ENCODE measurements around the gene ANXA2. TPM values are rescaled to one million over a fixed set of nuclear protein-coding genes. Genes with fewer than 3 reads are reported as not detected.

Gene ANXA2
- total and polyA plus RNA-seq, 10 of the 15 experiments (the other 5 are each of a cell fraction or from before 2014, with no cell fraction given): 135 to 540 (median 281) TPM

DNA sequence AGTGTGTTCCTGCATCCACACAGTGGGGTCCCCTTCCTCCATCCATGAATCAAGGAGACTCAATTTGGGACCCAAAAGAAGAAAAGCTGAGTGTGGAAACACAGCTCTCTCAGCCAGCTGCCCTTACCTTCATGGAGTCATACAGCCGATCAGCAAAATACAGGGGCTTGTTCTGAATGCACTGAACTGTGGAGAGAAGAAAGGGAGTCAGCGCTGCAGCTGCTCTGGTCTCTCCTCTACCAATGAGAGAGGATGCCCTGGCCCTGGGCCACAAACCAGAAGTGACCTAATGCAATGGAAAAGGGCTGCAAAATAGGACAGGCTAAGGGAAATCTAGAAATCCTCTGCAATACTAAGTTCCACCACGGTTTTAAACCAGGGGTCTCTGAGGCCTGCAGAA, 46.7 kb downstream of the ANXA2 start (continued):
- TF ChIP-seq, protein P1, sequence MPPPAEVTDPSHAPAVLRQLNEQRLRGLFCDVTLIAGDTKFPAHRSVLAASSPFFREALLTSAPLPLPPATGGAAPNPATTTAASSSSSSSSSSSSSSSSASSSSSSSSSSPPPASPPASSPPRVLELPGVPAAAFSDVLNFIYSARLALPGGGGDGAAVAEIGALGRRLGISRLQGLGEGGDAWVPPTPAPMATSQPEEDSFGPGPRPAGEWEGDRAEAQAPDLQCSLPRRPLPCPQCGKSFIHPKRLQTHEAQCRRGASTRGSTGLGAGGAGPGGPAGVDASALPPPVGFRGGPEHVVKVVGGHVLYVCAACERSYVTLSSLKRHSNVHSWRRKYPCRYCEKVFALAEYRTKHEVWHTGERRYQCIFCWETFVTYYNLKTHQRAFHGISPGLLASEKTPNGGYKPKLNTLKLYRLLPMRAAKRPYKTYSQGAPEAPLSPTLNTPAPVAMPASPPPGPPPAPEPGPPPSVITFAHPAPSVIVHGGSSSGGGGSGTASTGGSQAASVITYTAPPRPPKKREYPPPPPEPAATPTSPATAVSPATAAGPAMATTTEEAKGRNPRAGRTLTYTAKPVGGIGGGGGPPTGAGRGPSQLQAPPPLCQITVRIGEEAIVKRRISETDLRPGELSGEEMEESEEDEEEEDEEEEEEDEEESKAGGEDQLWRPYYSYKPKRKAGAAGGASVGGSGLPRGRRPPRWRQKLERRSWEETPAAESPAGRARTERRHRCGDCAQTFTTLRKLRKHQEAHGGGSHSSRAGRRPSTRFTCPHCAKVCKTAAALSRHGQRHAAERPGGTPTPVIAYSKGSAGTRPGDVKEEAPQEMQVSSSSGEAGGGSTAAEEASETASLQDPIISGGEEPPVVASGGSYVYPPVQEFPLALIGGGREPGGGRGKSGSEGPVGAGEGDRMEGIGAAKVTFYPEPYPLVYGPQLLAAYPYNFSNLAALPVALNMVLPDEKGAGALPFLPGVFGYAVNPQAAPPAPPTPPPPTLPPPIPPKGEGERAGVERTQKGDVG (CRISPR knock-in tag; IDR thresholded peaks at IDR 0.05): no peak
- TF ChIP-seq, protein P2, sequence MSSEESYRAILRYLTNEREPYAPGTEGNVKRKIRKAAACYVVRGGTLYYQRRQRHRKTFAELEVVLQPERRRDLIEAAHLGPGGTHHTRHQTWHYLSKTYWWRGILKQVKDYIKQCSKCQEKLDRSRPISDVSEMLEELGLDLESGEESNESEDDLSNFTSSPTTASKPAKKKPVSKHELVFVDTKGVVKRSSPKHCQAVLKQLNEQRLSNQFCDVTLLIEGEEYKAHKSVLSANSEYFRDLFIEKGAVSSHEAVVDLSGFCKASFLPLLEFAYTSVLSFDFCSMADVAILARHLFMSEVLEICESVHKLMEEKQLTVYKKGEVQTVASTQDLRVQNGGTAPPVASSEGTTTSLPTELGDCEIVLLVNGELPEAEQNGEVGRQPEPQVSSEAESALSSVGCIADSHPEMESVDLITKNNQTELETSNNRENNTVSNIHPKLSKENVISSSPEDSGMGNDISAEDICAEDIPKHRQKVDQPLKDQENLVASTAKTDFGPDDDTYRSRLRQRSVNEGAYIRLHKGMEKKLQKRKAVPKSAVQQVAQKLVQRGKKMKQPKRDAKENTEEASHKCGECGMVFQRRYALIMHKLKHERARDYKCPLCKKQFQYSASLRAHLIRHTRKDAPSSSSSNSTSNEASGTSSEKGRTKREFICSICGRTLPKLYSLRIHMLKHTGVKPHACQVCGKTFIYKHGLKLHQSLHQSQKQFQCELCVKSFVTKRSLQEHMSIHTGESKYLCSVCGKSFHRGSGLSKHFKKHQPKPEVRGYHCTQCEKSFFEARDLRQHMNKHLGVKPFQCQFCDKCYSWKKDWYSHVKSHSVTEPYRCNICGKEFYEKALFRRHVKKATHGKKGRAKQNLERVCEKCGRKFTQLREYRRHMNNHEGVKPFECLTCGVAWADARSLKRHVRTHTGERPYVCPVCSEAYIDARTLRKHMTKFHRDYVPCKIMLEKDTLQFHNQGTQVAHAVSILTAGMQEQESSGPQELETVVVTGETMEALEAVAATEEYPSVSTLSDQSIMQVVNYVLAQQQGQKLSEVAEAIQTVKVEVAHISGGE (CRISPR knock-in tag; IDR thresholded peaks at IDR 0.05): no peak
- no peak for TF ChIP-seq JUNB (IDR thresholded peaks at IDR 0.05)
- TF ChIP-seq SREBF1 (IDR thresholded peaks at IDR 0.05; ENCODE audit: low read length): no peak
- TF ChIP-seq KDM1A (IDR thresholded peaks at IDR 0.05; ENCODE audit: borderline replicate concordance): no peak
- TF ChIP-seq HDGF (IDR thresholded peaks at IDR 0.05): no peak
- TF ChIP-seq ETV6 (conservative IDR thresholded peaks at IDR 0.05 in 1 of 2, IDR thresholded peaks at IDR 0.05 in 1 of 2; ENCODE audit: borderline replicate concordance in 1 of 2, low read depth in 1 of 2): no peak
- no peak for TF ChIP-seq ATF3 (IDR thresholded peaks at IDR 0.05; ENCODE audit: borderline replicate concordance, extremely low read depth, low read depth, low read length)
- no peak for TF ChIP-seq NR2C1 (IDR thresholded peaks at IDR 0.05)
- no peak for TF ChIP-seq RELA (IDR thresholded peaks at IDR 0.05; ENCODE audit: borderline replicate concordance, partially characterized antibody)
- TF ChIP-seq BACH1 (IDR thresholded peaks at IDR 0.05; ENCODE audit: borderline replicate concordance): no peak
- TF ChIP-seq, protein P3, sequence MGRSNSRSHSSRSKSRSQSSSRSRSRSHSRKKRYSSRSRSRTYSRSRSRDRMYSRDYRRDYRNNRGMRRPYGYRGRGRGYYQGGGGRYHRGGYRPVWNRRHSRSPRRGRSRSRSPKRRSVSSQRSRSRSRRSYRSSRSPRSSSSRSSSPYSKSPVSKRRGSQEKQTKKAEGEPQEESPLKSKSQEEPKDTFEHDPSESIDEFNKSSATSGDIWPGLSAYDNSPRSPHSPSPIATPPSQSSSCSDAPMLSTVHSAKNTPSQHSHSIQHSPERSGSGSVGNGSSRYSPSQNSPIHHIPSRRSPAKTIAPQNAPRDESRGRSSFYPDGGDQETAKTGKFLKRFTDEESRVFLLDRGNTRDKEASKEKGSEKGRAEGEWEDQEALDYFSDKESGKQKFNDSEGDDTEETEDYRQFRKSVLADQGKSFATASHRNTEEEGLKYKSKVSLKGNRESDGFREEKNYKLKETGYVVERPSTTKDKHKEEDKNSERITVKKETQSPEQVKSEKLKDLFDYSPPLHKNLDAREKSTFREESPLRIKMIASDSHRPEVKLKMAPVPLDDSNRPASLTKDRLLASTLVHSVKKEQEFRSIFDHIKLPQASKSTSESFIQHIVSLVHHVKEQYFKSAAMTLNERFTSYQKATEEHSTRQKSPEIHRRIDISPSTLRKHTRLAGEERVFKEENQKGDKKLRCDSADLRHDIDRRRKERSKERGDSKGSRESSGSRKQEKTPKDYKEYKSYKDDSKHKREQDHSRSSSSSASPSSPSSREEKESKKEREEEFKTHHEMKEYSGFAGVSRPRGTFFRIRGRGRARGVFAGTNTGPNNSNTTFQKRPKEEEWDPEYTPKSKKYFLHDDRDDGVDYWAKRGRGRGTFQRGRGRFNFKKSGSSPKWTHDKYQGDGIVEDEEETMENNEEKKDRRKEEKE (IDR thresholded peaks at IDR 0.05): no peak
